T-helper 1 cell treated with Interleukin-12 subunit alpha and Interleukin-12 subunit beta and Interleukin-4 antibody, amounts not matched to agents 30 μg/mL and 1 μg/mL, for 36 hours (primary cell): Measurements from ENCODE around the gene CDK18.

Experiments
- H3K27ac Mint-ChIP-seq: one replicate; pipeline ENCODE4 v1.8.0; 2021; ENCODE audit warnings: mild to moderate bottlenecking, mixed read lengths
- H3K27me3 Mint-ChIP-seq: one replicate; pipeline ENCODE4 v1.8.0; 2021; ENCODE audit warnings: low read depth, mixed read lengths
- H3K36me3 Mint-ChIP-seq: one replicate; pipeline ENCODE4 v1.8.0; 2021; ENCODE audit warnings: low read depth, mixed read lengths
- H3K4me1 Mint-ChIP-seq: one replicate; pipeline ENCODE4 v1.8.0; 2021; ENCODE audit warnings: low read depth, mixed read lengths
- H3K4me3 Mint-ChIP-seq: one replicate; pipeline ENCODE4 v1.8.0; 2021; ENCODE audit warnings: mild to moderate bottlenecking, moderate library complexity, mixed read lengths
- H3K9me3 Mint-ChIP-seq: one replicate; pipeline ENCODE4 v1.8.0; 2021; ENCODE audit warnings: mixed read lengths

Gene CDK18

DNA sequence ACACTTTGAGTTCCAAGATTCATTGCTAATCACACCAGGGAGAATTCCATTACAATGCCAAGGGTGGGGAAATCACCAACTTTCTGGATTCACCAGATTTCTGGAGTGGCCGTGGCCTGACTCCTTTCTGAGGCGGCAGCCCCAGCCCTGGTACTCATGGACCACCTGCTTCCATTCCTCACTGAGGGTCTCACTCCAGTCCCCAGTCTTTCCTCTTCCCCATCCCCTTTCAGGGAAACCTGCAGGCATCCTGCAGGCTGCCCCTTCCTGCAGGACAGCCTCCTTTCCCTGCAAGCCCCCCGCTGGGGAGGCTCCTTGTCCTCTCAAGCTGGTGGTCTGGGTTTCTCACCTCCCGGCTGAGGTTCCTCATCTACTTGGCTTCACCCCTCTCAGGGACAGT is 12.7 kb upstream of the CDK18 start:
- H3K27me3 Mint-ChIP-seq: peaks cover 44% of the 10 kb centered on the region
- no peak overlapping the region for H3K27ac Mint-ChIP-seq
- no peaks in the 10 kb centered on the region for H3K36me3 Mint-ChIP-seq
- no peaks in the 10 kb centered on the region for H3K9me3 Mint-ChIP-seq
- no peak overlapping the region for H3K4me3 Mint-ChIP-seq
- peaks cover 5% of the 10 kb centered on the region for H3K4me1 Mint-ChIP-seq

DNA sequence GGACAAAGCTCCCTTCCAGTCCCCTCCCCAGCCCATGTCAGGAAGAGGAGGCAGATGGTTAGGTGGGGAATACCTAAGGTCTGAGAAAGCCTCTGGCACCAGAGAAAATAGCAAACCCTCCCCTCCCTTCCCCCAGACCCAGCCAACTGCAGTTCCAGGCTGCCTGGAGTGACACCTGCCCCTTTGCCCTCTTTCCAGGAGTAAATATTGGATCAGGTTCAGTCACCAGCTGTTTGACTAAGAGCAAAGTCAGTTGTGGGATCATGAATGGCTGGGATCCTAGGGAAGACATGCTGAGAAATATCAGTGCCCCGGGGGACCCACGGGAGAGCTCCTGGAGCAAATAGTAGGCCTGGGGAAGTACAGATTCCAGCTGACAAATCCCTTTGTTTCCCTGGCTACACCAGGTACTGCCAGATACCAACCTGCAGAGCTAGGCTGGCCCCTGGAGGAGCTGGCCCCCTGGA is 12.2 kb upstream of the CDK18 start:
- Mint-ChIP-seq H3K27me3 (peaks cover 44% of the 10 kb centered on the region), H3K4me1 (peaks cover 5% of the 10 kb centered on the region), H3K9me3 (no peaks in the 10 kb centered on the region), H3K36me3 (no peaks in the 10 kb centered on the region), H3K4me3 (no peak overlapping the region), H3K27ac (no peak overlapping the region)

DNA sequence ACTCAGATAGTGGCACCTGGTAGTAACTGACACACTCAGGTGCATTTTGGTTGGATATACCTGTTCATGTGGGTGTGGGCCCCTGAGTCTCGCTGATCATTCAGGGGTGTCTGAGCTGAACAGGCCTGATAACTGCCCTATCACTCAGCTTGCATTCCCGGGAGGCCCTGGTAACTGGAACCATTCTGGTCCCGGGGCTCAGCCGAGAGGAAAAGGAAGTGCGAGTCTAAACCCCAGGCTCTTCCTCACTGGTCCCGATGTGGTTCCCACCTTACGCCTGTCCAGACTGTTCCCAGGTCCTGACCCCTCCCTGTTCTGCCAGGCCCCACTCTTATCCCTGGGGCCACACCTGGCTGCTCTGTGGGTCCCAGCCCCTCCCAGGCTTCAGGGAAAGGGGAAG is 11.7 kb upstream of the CDK18 start:
- Mint-ChIP-seq H3K4me3 (no peak overlapping the region), H3K27ac (no peak overlapping the region), H3K4me1 (peaks cover 5% of the 10 kb centered on the region), H3K36me3 (no peaks in the 10 kb centered on the region), H3K27me3 (peaks cover 44% of the 10 kb centered on the region), H3K9me3 (no peaks in the 10 kb centered on the region)

DNA sequence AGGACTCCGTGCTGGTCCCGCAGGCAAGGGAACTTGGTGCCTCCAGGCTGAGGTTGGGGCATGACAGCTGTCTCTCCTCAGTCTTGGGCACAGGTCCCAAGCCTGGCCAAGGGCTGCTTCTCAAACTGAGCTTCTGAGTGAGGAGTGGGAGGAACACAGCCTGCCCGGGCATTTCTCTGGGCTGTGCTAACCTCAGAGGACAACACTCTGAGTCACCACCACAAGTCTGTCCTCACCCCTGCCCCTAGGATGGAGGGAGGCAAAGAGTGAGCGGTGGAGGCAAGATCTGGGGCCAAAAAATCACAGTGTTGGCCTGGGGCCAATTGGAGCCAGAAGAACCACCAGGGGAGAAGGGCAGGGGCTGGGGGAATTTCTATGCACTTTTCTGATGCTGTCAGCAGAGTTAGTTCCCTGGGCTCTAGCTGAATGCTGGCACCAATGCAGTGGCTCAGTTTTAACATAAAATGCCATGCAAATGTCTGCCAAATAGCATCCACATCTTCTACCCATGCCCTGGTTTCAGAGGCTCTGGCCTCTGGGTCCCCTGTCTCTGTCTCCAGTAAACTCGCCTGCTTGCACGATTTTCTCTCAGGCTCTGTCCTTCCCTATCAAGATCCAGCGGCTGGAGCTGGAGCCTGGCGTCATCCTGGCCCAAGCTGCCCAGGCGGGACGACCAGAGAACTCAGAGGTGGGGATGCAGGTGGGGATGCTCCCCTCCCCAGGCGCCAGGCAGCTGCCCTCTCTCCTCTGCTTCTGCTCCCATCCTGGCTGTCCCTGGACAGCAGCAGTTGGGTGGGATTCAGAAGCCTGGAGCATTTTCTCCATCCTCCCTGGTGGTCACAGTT is 11.0 kb upstream of the CDK18 start:
- H3K4me3 Mint-ChIP-seq: no peak overlapping the region
- H3K9me3 Mint-ChIP-seq: no peaks in the 10 kb centered on the region
- peaks cover 3% of the 10 kb centered on the region for H3K4me1 Mint-ChIP-seq
- H3K36me3 Mint-ChIP-seq: no peaks in the 10 kb centered on the region
- H3K27ac Mint-ChIP-seq: no peak overlapping the region
- peaks cover 41% of the 10 kb centered on the region for H3K27me3 Mint-ChIP-seq

DNA sequence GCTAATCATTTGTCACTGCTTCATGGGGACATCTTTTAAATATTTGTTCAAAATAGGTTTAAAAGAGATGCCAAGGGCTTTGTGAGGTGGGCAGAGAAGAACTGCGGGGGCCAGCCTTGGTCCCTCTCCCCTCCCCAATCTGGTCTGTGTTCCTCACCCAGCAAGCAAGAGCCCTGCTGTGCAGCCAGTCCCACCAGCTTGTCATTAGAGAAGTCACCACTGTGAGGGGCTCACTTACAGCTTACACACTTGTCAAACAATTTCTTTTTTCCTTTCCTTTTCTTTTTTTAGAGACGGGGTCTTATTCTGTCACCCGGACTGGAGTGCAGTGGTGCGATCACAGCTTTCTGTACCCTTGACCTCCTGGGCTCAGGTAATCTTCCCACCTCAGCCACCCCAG is 10.4 kb upstream of the CDK18 start:
- H3K4me1 Mint-ChIP-seq: peaks cover 3% of the 10 kb centered on the region
- no peak overlapping the region for H3K27ac Mint-ChIP-seq
- H3K9me3 Mint-ChIP-seq: no peaks in the 10 kb centered on the region
- peaks cover 35% of the 10 kb centered on the region for H3K27me3 Mint-ChIP-seq
- H3K36me3 Mint-ChIP-seq: no peaks in the 10 kb centered on the region
- no peak overlapping the region for H3K4me3 Mint-ChIP-seq

DNA sequence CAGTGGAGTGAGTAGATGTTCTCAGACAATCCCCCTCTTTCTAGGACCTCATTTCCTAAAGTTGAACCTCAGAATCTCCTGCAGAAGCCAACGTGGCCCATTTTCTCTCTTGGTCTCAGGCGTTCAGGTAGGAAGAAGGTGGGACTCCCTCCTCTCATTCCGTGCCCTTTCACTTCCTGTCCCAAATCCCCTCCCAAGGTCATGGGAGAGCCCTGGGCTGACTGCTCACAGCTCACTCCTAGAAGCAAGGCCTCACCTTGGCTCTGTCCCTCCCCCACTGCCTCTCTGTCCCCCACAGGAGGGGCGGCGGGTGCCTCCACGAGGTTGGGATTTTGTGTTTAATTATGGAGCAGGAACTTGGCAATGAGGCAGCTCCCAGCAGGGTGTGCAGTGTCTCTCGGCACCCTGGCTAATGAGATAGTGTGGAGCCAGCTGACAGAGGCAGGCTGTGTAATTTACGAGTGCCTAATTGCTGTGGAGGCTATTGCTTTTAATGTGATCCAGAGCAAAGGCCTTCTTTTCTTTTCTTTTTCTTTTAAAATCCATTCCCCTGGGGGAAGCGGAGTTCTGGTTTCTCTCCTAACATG is 9.1 kb upstream of the CDK18 start:
- no peaks in the 10 kb centered on the region for H3K36me3 Mint-ChIP-seq
- H3K27ac Mint-ChIP-seq: no peak overlapping the region
- H3K9me3 Mint-ChIP-seq: no peaks in the 10 kb centered on the region
- H3K4me3 Mint-ChIP-seq: no peak overlapping the region
- peaks cover under 1% of the 10 kb centered on the region for H3K4me1 Mint-ChIP-seq
- H3K27me3 Mint-ChIP-seq: peaks cover 23% of the 10 kb centered on the region

DNA sequence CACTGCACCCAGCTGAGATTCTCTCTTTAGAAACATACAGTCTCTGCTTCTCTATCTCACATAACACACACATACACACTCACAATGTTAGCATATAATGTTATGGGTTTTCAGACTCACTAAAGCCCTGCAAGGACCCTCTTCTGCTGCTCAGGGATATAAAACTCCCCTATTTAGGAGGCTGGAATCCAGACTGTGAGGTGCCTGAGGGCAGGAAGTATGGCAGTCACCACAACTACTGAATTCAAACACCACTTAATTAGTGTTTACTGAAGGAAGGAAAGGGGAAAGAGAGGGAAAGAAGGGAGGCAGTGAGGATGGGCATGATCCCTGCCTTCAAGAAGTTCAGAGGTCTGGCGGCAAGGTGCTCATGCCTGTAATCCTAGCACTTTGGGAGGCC is 7.8 kb upstream of the CDK18 start:
- H3K4me1 Mint-ChIP-seq: no peaks in the 10 kb centered on the region
- peaks cover 22% of the 10 kb centered on the region for H3K27me3 Mint-ChIP-seq
- H3K36me3 Mint-ChIP-seq: no peaks in the 10 kb centered on the region
- no peaks in the 10 kb centered on the region for H3K9me3 Mint-ChIP-seq
- H3K4me3 Mint-ChIP-seq: no peak overlapping the region
- H3K27ac Mint-ChIP-seq: no peak overlapping the region

DNA sequence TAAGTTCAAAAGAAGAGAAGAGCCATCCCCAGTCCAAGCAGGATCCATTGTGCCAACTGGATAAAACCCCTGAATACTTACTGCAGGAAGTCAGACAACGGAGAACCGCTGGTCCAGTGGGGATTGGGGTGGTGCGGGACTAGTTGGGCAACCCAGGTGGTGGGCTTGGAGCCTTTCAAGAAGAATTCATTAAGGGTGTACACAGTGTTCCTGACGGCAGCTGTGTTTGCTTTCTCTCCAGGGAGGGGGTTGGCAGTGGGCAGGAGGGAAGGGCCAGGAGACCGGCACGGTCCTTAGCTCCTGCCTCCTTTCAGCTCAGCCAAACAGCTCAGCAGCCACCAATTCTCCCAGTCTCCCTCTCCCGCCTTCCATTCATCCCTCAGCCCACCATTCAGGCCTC is 7.1 kb upstream of the CDK18 start:
- peaks cover 22% of the 10 kb centered on the region for H3K27me3 Mint-ChIP-seq
- H3K36me3 Mint-ChIP-seq: no peaks in the 10 kb centered on the region
- no peak overlapping the region for H3K4me3 Mint-ChIP-seq
- no peaks in the 10 kb centered on the region for H3K4me1 Mint-ChIP-seq
- no peak overlapping the region for H3K27ac Mint-ChIP-seq
- H3K9me3 Mint-ChIP-seq: no peaks in the 10 kb centered on the region

DNA sequence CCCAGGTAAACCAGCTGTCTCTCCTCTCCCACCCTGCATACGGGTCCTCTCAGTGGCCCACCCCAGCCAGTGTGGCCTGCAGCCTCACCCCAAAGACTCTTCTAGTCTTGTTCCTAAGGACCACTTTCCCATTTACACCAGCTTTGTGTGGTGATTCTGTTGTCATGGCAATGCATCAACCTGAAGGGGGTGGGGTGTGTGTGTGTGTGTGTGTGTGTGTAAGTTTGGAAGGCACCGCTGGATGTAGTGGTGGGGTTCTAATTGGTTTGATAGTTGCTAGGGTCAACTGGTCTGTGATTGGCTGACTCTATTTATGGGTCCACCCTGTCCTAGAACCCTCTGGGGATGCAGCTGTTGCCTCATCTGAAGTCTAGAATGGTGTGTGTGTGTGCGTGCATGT is 4.7 kb upstream of the CDK18 start:
- Mint-ChIP-seq H3K9me3 (no peaks in the 10 kb centered on the region), H3K4me1 (peaks cover 1% of the 10 kb centered on the region), H3K36me3 (no peaks in the 10 kb centered on the region), H3K27me3 (peaks cover 32% of the 10 kb centered on the region), H3K4me3 (no peak overlapping the region), H3K27ac (no peak overlapping the region)

DNA sequence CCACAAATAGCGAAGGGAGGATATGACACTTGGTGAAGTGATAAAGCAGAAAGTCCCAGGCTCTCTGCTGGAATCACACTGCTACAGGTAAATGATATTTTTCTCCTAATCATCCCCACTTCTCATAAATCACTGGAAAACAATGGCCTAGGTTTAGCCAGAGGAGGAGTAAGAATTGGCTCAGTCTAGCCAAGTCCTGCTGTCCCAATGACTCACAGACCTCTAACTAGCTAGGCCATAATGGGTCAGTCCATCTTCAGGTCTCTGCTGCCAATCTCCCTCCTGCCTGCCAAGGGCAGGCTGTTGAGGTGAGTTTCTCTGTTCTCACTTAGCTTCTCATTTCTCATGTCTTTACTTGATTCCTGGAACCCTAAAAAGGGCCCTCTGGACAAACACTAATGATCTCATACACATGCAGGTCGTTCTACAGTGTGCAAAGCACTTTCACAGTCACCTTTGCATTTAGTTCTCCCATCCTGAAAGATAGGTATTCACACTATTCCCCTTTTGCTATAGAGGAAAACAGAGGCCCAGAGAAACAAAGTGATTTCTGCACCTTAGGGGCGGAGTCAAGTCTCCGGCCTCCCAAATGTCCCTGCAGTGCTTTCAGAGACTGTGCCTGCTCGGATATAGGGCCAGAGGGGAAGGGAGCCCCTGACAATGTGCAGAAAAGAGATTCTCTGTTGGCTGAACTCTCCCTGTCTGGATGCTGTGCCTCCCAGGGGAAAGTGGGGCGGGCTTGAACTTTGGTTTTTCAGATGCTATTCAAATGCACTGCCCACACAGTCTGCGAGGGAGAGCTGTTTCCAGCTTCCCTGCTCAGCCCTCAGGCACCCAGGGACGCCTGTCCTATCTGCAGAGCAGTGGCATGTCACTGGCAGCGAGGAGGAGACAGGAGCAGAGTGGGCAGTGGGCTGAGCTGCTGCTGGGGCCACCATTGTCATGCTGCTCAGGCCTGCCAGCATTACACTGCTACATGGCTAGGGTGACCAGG is 3.9 kb upstream of the CDK18 start:
- H3K4me3 Mint-ChIP-seq: no peak overlapping the region
- H3K27me3 Mint-ChIP-seq: peaks cover 33% of the 10 kb centered on the region
- H3K4me1 Mint-ChIP-seq: peaks cover 3% of the 10 kb centered on the region
- H3K36me3 Mint-ChIP-seq: no peaks in the 10 kb centered on the region
- H3K9me3 Mint-ChIP-seq: no peaks in the 10 kb centered on the region
- no peak overlapping the region for H3K27ac Mint-ChIP-seq

DNA sequence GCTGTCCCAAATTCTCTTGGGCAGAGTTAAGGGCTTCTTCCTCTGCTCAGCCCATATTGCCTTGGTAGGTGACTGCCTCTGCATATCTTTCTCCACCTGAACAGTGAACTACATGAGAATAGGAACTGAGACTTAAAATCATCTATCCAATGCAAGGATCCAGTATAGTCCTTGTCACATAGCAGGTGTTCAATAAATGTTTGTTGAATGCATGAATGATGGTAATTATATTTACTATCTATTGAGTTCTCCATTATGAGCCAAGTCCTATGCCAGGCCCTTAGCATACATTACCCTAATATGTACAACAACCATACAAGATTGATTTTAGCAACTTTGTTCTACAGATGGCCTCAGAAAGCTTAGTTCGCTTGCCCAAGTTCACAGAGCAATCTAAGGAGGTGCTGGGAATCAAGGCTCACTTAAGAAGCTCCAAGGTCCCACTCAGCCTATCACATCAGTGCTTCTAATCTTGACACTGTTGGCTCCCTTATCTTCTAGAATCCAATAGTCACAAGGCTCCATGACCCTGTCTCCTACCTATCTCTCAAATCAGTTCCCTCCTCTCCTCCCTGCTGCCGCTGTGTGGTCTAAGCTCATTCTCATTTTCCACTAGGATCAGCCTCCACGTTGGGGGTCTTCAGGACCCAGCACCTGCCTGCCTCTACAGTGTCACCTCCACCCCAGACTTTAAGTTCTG is 2.2 kb upstream of the CDK18 start:
- Mint-ChIP-seq H3K27ac (no peak overlapping the region), H3K4me3 (no peak overlapping the region), H3K36me3 (no peaks in the 10 kb centered on the region)

DNA sequence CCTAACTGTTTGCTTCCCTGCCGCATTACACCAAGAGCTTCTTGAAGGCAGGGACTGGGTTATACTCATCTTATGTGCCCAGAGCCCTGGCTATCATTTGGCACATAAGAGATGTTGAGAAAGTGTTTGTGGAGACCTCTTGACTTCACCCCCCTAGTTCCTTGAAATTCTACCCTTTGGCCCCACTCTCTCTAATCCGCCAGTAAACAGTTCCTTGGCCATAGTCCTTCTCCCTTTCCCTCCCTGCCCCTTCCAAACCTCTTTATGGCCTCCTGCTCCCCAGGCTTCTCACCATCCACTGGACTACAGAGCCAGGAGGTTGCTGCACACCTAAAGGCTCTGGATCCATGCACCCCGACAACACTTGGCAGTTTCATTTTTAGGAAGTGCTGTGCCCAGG is 1.5 kb upstream of the CDK18 start:
- Mint-ChIP-seq H3K9me3 (no peaks in the 10 kb centered on the region), H3K27me3 (peaks cover 32% of the 10 kb centered on the region), H3K4me1 (peaks cover 3% of the 10 kb centered on the region), H3K27ac (no peak overlapping the region), H3K4me3 (no peak overlapping the region), H3K36me3 (no peaks in the 10 kb centered on the region)

More for the DNA sequence above, 2.2 kb upstream of the CDK18 start:
- H3K27me3 Mint-ChIP-seq: peaks cover 36% of the 10 kb centered on the region
- no peaks in the 10 kb centered on the region for H3K9me3 Mint-ChIP-seq
- H3K4me1 Mint-ChIP-seq: peaks cover 3% of the 10 kb centered on the region

DNA sequence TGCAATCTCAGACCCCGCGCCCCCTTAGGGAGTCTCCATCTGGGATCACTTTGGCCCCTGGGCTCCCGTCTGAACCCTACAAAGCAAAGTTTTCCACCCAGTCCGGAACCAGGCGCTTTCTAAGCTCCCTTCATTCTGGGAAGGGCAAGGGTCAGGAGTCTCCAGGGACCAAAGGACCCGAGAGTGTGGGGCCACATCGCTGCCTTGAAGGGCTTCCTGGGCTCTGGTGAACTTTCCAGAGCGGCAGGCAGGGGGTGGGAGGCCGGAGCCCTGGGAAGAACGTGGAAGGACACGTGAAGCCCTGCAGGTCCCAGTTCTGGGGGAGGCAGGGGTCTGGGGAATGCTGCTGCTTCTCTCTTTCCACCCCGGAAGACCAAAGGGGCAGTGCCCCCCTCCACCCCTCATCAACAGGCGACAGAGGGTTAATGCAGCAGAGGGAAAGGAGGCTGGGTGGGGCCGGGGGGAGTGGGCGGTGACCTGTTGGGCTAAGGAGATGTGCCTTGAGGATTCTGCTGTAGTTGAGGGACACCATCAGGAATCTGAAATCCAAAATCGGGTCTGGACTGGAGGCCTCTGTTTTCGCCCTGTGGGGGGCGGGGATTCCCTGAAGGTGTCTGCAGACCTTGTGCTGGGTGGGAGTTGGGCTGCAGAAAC is 734 bp downstream of the CDK18 start:
- no peaks in the 10 kb centered on the region for H3K36me3 Mint-ChIP-seq
- H3K27me3 Mint-ChIP-seq: peaks cover 32% of the 10 kb centered on the region
- H3K4me3 Mint-ChIP-seq: peak overlapping the region; percentile 65
- H3K27ac Mint-ChIP-seq: no peak overlapping the region
- H3K9me3 Mint-ChIP-seq: no peaks in the 10 kb centered on the region
- H3K4me1 Mint-ChIP-seq: peaks cover 3% of the 10 kb centered on the region

DNA sequence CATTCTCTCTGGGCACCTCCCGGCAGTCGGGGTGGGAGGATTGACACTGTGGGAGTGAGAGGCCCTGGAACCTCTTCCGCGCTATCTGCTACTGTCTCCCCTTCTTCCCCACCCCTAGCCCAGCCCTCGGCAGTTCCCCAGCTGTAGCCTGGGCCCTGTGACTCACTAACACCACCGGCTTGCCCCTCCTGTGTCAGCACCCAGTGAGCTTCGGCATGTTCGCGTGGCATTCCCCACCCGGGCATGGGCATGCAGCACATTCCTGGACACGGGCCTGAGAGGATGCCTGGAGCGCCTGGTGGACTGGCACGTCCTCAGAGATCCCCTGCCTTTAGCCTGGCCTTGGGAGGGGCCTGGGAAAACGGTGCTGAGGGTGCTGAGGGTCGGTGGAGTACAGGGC is 1.3 kb downstream of the CDK18 start:
- Mint-ChIP-seq H3K4me3 (peak overlapping the region; percentile 21), H3K27ac (no peak overlapping the region), H3K36me3 (no peaks in the 10 kb centered on the region), H3K4me1 (peaks cover 3% of the 10 kb centered on the region), H3K27me3 (peaks cover 32% of the 10 kb centered on the region), H3K9me3 (no peaks in the 10 kb centered on the region)
